VCaP (cell line): ENCODE results near the gene C2orf42.

Source experiments
- H3K27ac ChIP-seq: fragments of 450-650 bp; 2 replicates; pipeline ENCODE4 v1.5.1; 2017
- CTCF ChIP-seq: fragments of 450-650 bp; conservative IDR thresholded peaks from 2 replicates; pipeline ENCODE4 v1.5.1; 2017; ENCODE audit warnings: mild to moderate bottlenecking, moderate library complexity

C2orf42 gene

GRCh38 chr2:70133491-70134322 lies 57.1 kb downstream of the C2orf42 start:
- H3K27ac ChIP-seq: peak overlapping the region; percentile 98
- TF ChIP-seq CTCF: no peak

- H3K27ac ChIP-seq: peak overlapping the region; percentile 98
- TF ChIP-seq CTCF: no peak
These were observed 57.7 kb downstream of the C2orf42 start for GRCh38 chr2:70133127-70133452.

- peak overlapping the region; percentile 98 for H3K27ac ChIP-seq
- TF ChIP-seq CTCF: no peak
These were observed 58.3 kb downstream of the C2orf42 start for GRCh38 chr2:70132244-70133126.

GRCh38 chr2:70131344-70132143 lies 59.3 kb downstream of the C2orf42 start:
- peak overlapping the region; percentile 98 for H3K27ac ChIP-seq

GRCh38 chr2:70128005-70128404 lies 62.8 kb downstream of the C2orf42 start:
- TF ChIP-seq CTCF: no peak
- no peak overlapping the region for H3K27ac ChIP-seq

- no peak for TF ChIP-seq CTCF
- H3K27ac ChIP-seq: no peak overlapping the region
These were observed 64.4 kb downstream of the C2orf42 start for GRCh38 chr2:70126413-70126812.

GRCh38 chr2:70125498-70125898 lies 65.3 kb downstream of the C2orf42 start:
- peak overlapping the region; percentile 95 for H3K27ac ChIP-seq
- TF ChIP-seq CTCF: no peak
